ENCODE results near the gene ENGASE. TPM values are rescaled to one million over a fixed set of nuclear protein-coding genes. Genes with fewer than 3 reads are reported as not detected.

The ENGASE gene
- total RNA-seq, 2 donors from 2014 or later, result 24.9 to 50.8 TPM

DNA sequence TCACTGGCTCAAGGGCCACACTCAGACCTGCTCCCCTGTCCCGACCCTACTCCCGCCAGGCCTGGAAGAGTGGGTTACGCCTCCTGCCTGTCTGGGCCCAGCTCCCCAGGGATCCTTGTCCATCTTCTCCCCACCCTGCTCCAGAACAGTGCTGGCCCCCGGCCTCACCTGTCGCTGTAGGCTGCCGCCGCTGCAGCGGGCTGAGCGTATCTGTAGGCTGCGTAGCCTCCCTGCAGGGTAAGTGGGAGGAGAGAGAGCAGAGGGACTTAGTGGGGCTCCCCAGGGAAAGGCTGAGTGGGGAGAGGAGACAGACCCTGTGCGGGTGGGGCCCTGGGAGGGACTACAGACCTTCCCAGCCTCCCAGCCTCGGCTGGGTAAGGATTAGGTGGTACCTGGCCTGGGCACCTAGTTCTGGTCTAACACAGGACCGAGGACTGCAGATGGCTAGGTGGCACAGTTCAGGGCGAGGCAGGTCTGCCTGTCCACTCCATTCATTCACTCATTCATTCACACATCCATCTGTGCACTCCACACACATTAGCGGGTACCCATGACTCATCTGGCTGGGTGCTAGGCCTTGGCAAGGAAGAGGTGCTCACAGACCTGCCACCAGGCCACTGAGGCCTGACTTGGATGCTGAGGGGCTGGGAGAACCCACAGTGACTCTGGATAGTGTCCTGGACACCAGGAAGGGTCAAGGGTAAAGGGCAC lies 20.9 kb downstream of the ENGASE start:
- no peaks in the 10 kb centered on the region for H3K36me3 ChIP-seq (replicated peaks in 1 of 2; ENCODE audit: insufficient read depth in 1 of 2, low read depth in 2 of 2)
- ATAC-seq (no peak), DNase-seq (no peak)
- no peak overlapping the region for H3K27ac ChIP-seq
- H3K27me3 ChIP-seq, result peaks cover 0 to 13% of the 10 kb centered on the region in 2 donors
- TF ChIP-seq, protein P1, sequence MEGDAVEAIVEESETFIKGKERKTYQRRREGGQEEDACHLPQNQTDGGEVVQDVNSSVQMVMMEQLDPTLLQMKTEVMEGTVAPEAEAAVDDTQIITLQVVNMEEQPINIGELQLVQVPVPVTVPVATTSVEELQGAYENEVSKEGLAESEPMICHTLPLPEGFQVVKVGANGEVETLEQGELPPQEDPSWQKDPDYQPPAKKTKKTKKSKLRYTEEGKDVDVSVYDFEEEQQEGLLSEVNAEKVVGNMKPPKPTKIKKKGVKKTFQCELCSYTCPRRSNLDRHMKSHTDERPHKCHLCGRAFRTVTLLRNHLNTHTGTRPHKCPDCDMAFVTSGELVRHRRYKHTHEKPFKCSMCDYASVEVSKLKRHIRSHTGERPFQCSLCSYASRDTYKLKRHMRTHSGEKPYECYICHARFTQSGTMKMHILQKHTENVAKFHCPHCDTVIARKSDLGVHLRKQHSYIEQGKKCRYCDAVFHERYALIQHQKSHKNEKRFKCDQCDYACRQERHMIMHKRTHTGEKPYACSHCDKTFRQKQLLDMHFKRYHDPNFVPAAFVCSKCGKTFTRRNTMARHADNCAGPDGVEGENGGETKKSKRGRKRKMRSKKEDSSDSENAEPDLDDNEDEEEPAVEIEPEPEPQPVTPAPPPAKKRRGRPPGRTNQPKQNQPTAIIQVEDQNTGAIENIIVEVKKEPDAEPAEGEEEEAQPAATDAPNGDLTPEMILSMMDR (IDR thresholded peaks at IDR 0.05), result no peak
- intact Hi-C loops (cut with DNase I), result no loop called here
- no peaks in the 10 kb centered on the region for H3K9me3 ChIP-seq
- no peak overlapping the region for H3K4me3 ChIP-seq
- WGBS, 2 donors, result 80 to 92% methylated on average over 6 to 15 of the region's 15 CpGs
- H3K4me1 ChIP-seq, result no peaks in the 10 kb centered on the region

DNA sequence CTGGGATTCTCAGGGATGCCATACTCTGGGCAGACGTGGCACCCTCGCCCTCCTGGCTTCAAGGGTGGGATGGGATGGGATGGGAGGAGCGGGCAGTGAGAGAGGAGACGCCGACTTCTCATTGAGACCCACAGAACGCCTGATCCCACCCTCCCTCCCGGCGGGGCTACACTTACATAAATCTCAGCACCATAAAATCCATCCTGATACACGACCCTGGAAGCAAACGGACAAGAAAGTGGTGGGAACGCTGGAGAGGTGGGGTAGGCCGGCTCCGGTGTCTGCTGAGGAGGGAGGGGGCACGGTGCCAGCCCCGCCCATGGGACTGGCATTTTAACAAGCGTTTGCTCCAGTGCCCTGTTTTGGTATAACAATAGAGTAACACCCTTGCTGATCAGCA lies 21.9 kb downstream of the ENGASE start:
- Histone ChIP-seq H3K27me3 (peaks cover 0 to 13% of the 10 kb centered on the region in 2 donors), H3K4me3 (no peak overlapping the region), H3K36me3 (replicated peaks in 1 of 2; ENCODE audit: insufficient read depth in 1 of 2, low read depth in 2 of 2) (no peaks in the 10 kb centered on the region), H3K4me1 (no peaks in the 10 kb centered on the region), H3K27ac (no peak overlapping the region), H3K9me3 (no peaks in the 10 kb centered on the region)
- ATAC-seq (no peak), DNase-seq (no peak)
- WGBS, 2 donors, result 26 to 39% methylated on average over 16 of the region's 16 CpGs
- TF ChIP-seq, protein P1 (IDR thresholded peaks at IDR 0.05), result no peak
- TF ChIP-seq POLR2A (IDR thresholded peaks at IDR 0.05), result no peak
- intact Hi-C loops (cut with DNase I), result no loop called here

DNA sequence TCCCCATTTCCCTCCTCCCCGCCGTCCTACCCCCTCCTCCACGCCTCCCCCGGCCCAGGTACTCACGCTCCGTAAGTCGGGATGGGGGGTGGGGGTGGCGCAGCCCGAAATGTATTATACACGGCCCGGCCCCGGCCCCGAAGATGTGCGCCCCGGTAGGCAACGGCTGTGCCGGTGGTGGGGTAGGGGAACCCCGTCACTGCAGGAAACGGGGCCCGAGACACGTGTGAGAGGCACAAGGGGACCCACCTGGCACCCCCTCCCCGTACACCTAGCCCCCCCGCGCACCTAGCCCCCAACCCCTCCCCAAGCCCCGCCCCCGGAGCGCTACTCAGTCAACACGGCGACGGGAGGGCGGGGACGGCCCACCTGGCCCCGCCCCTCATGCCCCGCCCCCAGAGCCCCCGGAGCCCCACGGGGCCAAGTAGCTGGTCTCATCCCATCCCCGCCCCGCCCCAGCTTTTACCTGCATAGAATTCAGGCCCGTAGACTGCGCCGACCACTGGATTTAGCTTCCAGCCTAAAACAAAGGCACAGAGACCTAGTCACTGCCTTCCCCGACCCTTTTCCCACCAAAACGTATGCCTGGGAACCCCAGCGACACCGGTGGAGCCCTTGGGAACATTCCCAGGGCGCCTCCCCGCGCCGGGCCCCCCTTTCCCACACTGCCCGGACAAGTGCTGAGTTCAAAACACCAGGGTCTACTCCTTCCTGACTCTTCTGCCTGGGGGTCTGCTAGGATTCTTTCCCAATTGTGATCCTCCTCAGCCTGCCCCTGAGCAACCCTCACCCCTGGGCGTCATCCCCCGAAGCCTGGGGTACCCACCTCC lies 22.8 kb downstream of the ENGASE start:
- Histone ChIP-seq H3K4me3 (no peak overlapping the region), H3K9me3 (no peaks in the 10 kb centered on the region), H3K27me3 (peaks cover 0 to 13% of the 10 kb centered on the region in 2 donors), H3K27ac (no peak overlapping the region), H3K36me3 (replicated peaks in 1 of 2; ENCODE audit: insufficient read depth in 1 of 2, low read depth in 2 of 2) (no peaks in the 10 kb centered on the region), H3K4me1 (no peaks in the 10 kb centered on the region)
- 14 to 26% methylated on average over 6 to 40 of the region's 52 CpGs for WGBS, 2 donors
- DNase-seq (no peak), ATAC-seq (no peak)
- intact Hi-C loops (cut with DNase I), result no loop called here
- TF ChIP-seq, protein P1 (IDR thresholded peaks at IDR 0.05), result no peak
- TF ChIP-seq POLR2A (IDR thresholded peaks at IDR 0.05), result no peak

DNA sequence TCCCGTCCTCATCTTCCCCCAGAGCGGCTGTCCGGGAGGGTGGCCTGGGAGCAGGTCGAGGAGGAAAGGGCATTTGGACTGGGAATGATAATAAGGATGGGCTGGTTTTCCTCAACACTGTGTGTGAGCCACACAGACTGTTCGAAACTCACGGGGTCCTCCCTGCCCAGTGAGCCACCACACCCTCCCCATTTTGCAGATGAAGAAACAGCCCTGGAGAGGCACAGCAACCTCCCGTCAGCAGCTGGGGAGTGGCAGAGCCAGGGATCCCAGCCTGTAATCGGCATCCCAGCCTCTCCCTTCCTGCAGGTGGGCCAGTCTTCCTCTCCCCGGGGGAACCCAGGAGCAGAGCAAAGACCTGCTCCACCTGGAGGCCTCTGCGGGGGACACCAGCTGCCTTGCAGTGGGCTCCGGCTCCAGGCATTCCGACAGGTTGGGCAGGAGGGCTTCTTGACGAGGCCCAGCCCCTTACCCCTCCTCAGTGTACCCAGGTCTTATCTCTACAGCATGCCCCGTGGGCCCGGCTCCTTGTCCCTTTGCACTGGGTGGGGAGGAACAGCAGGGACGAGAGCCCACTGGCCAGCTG lies 23.8 kb downstream of the ENGASE start:
- WGBS, 2 donors, result 19 to 32% methylated on average over 12 to 16 of the region's 16 CpGs
- Histone ChIP-seq H3K36me3 (replicated peaks in 1 of 2; ENCODE audit: insufficient read depth in 1 of 2, low read depth in 2 of 2) (no peaks in the 10 kb centered on the region), H3K27me3 (peaks cover 0 to 9% of the 10 kb centered on the region in 2 donors), H3K9me3 (no peaks in the 10 kb centered on the region), H3K27ac (no peak overlapping the region), H3K4me3 (no peak overlapping the region), H3K4me1 (no peaks in the 10 kb centered on the region)
- TF ChIP-seq, protein P1 (IDR thresholded peaks at IDR 0.05), result no peak
- TF ChIP-seq POLR2A (IDR thresholded peaks at IDR 0.05), result no peak
- DNase-seq (no peak), ATAC-seq (no peak)
- intact Hi-C loops (cut with DNase I), result no loop called here

All from body of pancreas (tissue), 4 donors.